Effector memory CD4-positive, alpha-beta T cell (primary cell): ENCODE results near the gene FBXO48.

ENCODE experiments used
- DNase-seq, 3 donors: peaks; one replicate each; pipeline ENCODE4 v3.0.0-alpha.2; 2020
- H3K27ac ChIP-seq: 2 replicates; pipeline ENCODE4 v1.7.0; 2013; ENCODE audit warnings: mild to moderate bottlenecking, low read length, moderate library complexity; ENCODE audit not compliant: insufficient read depth, poor library complexity, severe bottlenecking
- H3K27me3 ChIP-seq: replicated peaks from 2 replicates; pipeline ENCODE4 v1.7.0; 2013; ENCODE audit warnings: mild to moderate bottlenecking, low read length; ENCODE audit not compliant: insufficient read depth, control insufficient read depth, poor library complexity, severe bottlenecking
- H3K36me3 ChIP-seq: 2 replicates; pipeline ENCODE4 v1.7.0; 2013; ENCODE audit warnings: mild to moderate bottlenecking, low read length, moderate library complexity; ENCODE audit not compliant: control insufficient read depth, insufficient read depth
- H3K4me1 ChIP-seq: 2 replicates; pipeline ENCODE4 v1.7.0; 2013; ENCODE audit warnings: low read length, mild to moderate bottlenecking; ENCODE audit not compliant: control insufficient read depth, insufficient read depth, poor library complexity, severe bottlenecking
- H3K4me3 ChIP-seq: 2 replicates; pipeline ENCODE4 v1.7.0; 2013; ENCODE audit warnings: low read length, low read depth, mild to moderate bottlenecking; ENCODE audit not compliant: insufficient read depth, poor library complexity, severe bottlenecking
- H3K9me3 ChIP-seq: 2 replicates; pipeline ENCODE4 v1.7.0; 2013; ENCODE audit warnings: mild to moderate bottlenecking, low read length, moderate library complexity; ENCODE audit not compliant: control insufficient read depth

FBXO48 gene

GRCh38 chr2:68428126-68428525 lies 39.0 kb downstream of the FBXO48 start:
- peak overlapping the region; percentile 52 for H3K27ac ChIP-seq
- no peaks in the 10 kb centered on the region for H3K36me3 ChIP-seq
- DNase-seq, result no peak
- H3K9me3 ChIP-seq, result no peaks in the 10 kb centered on the region
- H3K4me1 ChIP-seq, result peaks cover 24% of the 10 kb centered on the region
- H3K27me3 ChIP-seq, result no peaks in the 10 kb centered on the region
- H3K4me3 ChIP-seq, result no peak overlapping the region

- Histone ChIP-seq H3K36me3 (no peaks in the 10 kb centered on the region), H3K4me1 (peaks cover 24% of the 10 kb centered on the region), H3K27ac (peak overlapping the region; percentile 62), H3K4me3 (no peak overlapping the region), H3K27me3 (no peaks in the 10 kb centered on the region), H3K9me3 (no peaks in the 10 kb centered on the region)
- no peak for DNase-seq
Measured at GRCh38 chr2:68426848-68427579, 40.1 kb downstream of the FBXO48 start.

GRCh38 chr2:68426446-68426845 lies 40.6 kb downstream of the FBXO48 start:
- Histone ChIP-seq H3K4me3 (no peak overlapping the region), H3K9me3 (no peaks in the 10 kb centered on the region), H3K27me3 (no peaks in the 10 kb centered on the region), H3K27ac (peak overlapping the region; percentile 62), H3K4me1 (peaks cover 24% of the 10 kb centered on the region), H3K36me3 (no peaks in the 10 kb centered on the region)
- no peak for DNase-seq

DNA sequence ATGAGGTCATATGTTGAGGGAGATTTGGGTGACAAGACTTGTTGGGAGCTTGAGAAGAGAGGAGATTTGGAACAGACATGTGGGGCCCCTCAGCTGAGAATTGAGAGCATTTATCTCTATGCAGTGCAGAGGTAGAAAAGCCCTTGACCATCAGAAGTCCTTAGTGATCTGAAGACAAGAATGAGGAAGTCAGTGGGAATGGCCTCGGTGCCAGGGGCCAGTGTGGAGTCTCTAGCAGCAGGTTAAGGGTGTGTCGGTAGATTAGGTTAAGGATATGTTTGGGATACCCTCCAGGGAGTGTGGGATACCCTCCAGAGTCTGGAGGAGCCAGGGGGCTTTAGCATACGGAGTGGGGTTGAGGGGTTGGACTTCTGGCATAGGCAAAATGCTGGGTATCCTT lies 41.6 kb downstream of the FBXO48 start:
- H3K27ac ChIP-seq, result peak overlapping the region; percentile 8
- DNase-seq, result no peak

GRCh38 chr2:68423966-68424650 lies 43.0 kb downstream of the FBXO48 start:
- no peak overlapping the region for H3K4me3 ChIP-seq
- no peak for DNase-seq
- no peaks in the 10 kb centered on the region for H3K36me3 ChIP-seq
- no peaks in the 10 kb centered on the region for H3K9me3 ChIP-seq
- H3K27ac ChIP-seq, result no peak overlapping the region
- H3K27me3 ChIP-seq, result no peaks in the 10 kb centered on the region
- H3K4me1 ChIP-seq, result peaks cover 24% of the 10 kb centered on the region

More for the DNA sequence above, 41.6 kb downstream of the FBXO48 start:
- H3K9me3 ChIP-seq, result no peaks in the 10 kb centered on the region
- peaks cover 24% of the 10 kb centered on the region for H3K4me1 ChIP-seq
- H3K27me3 ChIP-seq, result no peaks in the 10 kb centered on the region
- no peak overlapping the region for H3K4me3 ChIP-seq
- H3K36me3 ChIP-seq, result no peaks in the 10 kb centered on the region

DNA sequence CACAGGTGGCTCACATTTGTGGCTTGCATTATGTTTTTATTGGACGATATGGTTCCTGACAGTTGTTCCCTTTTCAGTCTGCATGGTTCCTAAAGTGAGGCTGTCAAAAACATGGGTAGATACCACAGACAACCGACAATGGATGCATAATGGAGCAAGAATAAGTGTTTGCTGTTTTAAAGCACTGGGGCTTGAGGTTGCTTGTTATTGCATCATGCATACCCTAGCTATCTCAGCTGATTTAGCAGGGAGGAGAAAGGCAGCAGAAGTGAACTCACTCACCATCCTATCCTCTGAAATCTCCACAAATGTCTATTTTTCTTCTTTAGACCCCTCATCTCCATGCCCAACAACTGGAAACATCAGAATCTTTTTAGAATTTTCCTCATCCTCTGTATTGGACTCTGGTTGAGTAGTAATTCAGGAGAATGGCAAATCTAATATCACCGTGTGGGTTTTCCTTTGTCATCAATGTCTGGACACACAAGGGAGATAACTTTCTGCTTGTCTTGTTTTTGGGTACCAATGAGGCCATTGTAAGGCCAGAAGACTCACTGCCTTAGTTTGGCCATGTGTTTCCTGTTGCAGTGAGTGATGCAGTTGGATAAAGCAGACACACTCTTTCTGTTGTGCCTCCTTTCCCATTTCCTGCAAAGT lies 46.7 kb downstream of the FBXO48 start:
- H3K4me3 ChIP-seq, result no peak overlapping the region

DNA sequence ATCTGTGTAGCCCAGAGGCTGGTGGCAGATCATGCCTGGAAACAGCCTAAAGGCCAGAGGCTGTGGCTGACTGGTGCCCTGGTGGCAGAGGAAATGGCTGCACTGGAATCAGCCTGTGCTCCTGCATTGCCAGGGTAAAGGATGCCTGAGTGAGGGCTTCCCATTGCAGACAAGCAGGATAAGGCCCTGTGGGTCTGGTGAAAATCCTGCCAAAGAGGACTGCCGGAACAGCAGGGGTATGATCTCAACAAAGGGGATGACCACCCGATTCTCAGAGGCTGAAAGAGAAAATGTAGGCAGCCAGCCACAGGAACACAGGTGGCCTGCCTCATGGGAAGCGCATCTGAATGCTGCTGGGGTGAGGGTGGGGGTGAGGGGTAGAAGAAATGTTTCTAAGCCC lies 48.2 kb downstream of the FBXO48 start:
- Histone ChIP-seq H3K4me3 (no peak overlapping the region), H3K27ac (no peak overlapping the region), H3K4me1 (peaks cover 4% of the 10 kb centered on the region), H3K9me3 (no peaks in the 10 kb centered on the region), H3K36me3 (no peaks in the 10 kb centered on the region), H3K27me3 (no peaks in the 10 kb centered on the region)
- no peak for DNase-seq

More for the DNA sequence above, 46.7 kb downstream of the FBXO48 start:
- Histone ChIP-seq H3K9me3 (no peaks in the 10 kb centered on the region), H3K27me3 (no peaks in the 10 kb centered on the region), H3K27ac (no peak overlapping the region), H3K36me3 (no peaks in the 10 kb centered on the region), H3K4me1 (peaks cover 12% of the 10 kb centered on the region)
- no peak for DNase-seq

DNA sequence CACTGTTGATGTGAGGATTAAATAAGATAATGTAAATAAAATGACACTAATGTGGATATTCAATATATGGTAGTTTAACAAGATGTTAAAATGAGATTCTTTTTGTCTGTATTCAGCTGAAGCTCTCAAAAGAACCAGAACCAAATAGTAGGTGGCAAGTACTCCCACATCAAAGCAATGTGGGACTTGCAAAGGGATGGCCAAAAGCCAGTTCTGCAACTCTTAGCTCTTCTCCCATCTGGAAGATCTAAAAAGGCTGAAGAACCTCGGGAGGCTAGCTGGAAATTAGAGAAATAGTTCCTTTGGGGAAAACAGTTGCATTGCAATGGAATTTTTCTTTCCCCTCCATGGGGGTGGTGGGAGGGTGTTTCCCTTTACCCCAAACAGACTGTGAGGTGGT lies 48.7 kb downstream of the FBXO48 start:
- no peaks in the 10 kb centered on the region for H3K4me1 ChIP-seq

GRCh38 chr2:68417926-68418325 lies 49.2 kb downstream of the FBXO48 start:
- DNase-seq, result no peak
- Histone ChIP-seq H3K27me3 (no peaks in the 10 kb centered on the region), H3K4me3 (no peak overlapping the region), H3K36me3 (no peaks in the 10 kb centered on the region), H3K27ac (no peak overlapping the region), H3K9me3 (no peaks in the 10 kb centered on the region), H3K4me1 (no peaks in the 10 kb centered on the region)

More for the DNA sequence above, 48.7 kb downstream of the FBXO48 start:
- Histone ChIP-seq H3K4me3 (no peak overlapping the region), H3K27ac (no peak overlapping the region), H3K27me3 (no peaks in the 10 kb centered on the region), H3K36me3 (no peaks in the 10 kb centered on the region), H3K9me3 (no peaks in the 10 kb centered on the region)
- DNase-seq, result no peak
